ENCODE results near the gene NAT14.

Gene NAT14

GRCh38 chr19:55486043-55486970 lies 1.3 kb downstream of the NAT14 start:
- H3K36me3 ChIP-seq (ENCODE audit: control insufficient read depth, insufficient read depth, low read length): peaks cover 2% of the 10 kb centered on the region
- H3K4me3 ChIP-seq (replicated peaks; ENCODE audit: low read depth, low read length): no peak overlapping the region
- H3K27me3 ChIP-seq (replicated peaks; ENCODE audit: control insufficient read depth, insufficient read depth, low read length): no peaks in the 10 kb centered on the region
- no peak for DNase-seq (ENCODE audit: extremely low read depth, insufficient read length)
- TF ChIP-seq, protein P1, sequence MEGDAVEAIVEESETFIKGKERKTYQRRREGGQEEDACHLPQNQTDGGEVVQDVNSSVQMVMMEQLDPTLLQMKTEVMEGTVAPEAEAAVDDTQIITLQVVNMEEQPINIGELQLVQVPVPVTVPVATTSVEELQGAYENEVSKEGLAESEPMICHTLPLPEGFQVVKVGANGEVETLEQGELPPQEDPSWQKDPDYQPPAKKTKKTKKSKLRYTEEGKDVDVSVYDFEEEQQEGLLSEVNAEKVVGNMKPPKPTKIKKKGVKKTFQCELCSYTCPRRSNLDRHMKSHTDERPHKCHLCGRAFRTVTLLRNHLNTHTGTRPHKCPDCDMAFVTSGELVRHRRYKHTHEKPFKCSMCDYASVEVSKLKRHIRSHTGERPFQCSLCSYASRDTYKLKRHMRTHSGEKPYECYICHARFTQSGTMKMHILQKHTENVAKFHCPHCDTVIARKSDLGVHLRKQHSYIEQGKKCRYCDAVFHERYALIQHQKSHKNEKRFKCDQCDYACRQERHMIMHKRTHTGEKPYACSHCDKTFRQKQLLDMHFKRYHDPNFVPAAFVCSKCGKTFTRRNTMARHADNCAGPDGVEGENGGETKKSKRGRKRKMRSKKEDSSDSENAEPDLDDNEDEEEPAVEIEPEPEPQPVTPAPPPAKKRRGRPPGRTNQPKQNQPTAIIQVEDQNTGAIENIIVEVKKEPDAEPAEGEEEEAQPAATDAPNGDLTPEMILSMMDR (IDR thresholded peaks at IDR 0.05; ENCODE audit: insufficient read depth, low read length, poor library complexity, severe bottlenecking): no peak

DNA sequence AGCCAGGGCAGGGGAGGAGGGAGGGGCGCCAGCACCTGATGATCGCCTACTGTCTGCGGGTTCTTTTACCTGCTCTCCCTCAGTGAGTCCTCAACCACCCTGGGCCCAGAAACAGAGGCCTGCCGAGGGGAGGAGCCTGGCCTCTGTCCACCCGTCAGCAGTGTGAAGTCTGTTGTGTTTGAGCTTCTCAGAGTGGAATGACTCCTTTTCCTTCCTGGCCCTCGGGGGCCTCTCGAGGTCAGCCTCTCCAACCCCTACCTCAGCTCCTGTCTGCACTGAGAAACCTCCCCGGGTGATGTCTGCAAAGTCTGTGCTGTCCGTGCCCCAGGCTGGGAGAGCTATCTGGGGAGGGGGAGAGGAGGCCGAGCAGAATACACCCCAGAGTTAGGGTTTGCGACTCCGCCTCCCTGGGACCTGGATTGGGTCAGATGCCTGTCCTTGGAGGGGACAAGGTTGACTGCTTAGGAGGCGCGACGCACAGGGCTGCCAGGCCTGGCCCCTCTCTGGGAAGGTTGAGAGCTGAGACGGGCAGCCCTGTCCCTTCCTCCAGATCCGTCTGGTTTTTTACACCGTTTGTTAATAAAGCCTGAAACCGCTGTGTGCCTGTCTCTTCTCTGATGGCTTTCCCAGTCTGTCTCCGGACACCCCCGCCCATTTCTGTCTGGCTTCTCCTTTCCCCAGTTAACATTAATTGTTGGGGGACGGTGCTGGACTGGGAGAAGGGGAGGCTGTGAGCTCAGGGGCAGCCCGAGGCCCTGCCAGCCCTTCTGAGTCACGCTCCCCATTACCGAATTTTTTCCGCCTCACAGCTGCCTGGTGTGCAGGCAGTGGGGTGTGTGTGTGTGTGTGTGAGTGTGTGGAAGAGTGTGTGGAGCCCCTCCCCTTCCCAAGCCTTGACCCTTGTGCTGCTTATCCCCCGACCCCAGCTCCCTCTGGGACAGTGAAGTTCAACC lies 2.3 kb downstream of the NAT14 start:
- no peak overlapping the region for H3K4me3 ChIP-seq (replicated peaks; ENCODE audit: low read depth, low read length)
- TF ChIP-seq, protein P1 (IDR thresholded peaks at IDR 0.05; ENCODE audit: insufficient read depth, low read length, poor library complexity, severe bottlenecking): no peak
- H3K27me3 ChIP-seq (replicated peaks; ENCODE audit: control insufficient read depth, insufficient read depth, low read length): no peaks in the 10 kb centered on the region
- no peak for DNase-seq (ENCODE audit: extremely low read depth, insufficient read length)
- H3K36me3 ChIP-seq (ENCODE audit: control insufficient read depth, insufficient read depth, low read length): peaks cover 2% of the 10 kb centered on the region

DNA sequence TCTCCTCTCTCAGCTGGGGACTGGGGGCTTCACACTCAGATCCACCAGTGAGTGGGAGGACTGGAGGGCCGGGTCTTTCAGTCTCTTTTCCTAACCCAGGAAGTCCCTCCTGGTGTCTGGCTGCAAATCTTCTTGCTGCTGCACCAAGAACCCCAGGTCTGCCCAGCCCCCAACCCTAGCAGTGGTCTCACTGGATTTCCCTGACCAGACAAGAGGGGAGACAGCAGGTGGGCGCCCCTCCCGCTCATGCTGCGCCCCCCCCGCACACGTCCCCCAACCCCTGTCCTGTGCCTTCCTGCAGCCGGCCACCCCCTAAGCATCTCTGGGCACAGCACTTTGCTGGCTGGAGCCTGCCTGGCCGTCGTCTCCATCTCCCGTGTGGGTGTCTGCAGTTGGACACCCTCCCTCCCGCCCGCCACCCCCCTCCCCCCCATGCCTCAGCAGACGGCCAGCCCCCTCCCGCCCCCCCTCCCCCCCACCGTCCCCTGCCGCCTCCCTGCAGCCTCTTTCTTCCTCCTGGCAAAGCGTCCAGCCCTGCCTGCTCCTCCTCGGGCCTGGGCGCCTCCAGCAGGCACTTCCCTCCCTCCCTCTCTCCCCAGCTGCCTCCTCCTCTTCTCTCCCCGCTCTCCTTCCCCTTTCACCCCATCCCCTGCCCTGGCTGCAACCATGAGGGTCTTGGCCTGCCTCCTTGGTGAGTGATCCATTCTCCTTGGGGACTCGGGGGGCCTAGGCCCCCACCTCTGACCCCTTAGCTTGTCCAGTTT lies 3.1 kb downstream of the NAT14 start, which contains the start of gene SSC5D:
SSC5D (plus strand) TSS at position 513 of the 764 bp plus-strand sequence; CDS start at position 667, 154 bp downstream.
- no peak for DNase-seq (ENCODE audit: extremely low read depth, insufficient read length)
- Histone ChIP-seq H3K4me3 (replicated peaks; ENCODE audit: low read depth, low read length) (no peak within 1 kb of the TSS), H3K27me3 (replicated peaks; ENCODE audit: control insufficient read depth, insufficient read depth, low read length) (no peaks in the 10 kb centered on the region), H3K36me3 (ENCODE audit: control insufficient read depth, insufficient read depth, low read length) (no peaks in the 10 kb centered on the region)
- TF ChIP-seq, protein P1 (IDR thresholded peaks at IDR 0.05; ENCODE audit: insufficient read depth, low read length, poor library complexity, severe bottlenecking): no peak

DNA sequence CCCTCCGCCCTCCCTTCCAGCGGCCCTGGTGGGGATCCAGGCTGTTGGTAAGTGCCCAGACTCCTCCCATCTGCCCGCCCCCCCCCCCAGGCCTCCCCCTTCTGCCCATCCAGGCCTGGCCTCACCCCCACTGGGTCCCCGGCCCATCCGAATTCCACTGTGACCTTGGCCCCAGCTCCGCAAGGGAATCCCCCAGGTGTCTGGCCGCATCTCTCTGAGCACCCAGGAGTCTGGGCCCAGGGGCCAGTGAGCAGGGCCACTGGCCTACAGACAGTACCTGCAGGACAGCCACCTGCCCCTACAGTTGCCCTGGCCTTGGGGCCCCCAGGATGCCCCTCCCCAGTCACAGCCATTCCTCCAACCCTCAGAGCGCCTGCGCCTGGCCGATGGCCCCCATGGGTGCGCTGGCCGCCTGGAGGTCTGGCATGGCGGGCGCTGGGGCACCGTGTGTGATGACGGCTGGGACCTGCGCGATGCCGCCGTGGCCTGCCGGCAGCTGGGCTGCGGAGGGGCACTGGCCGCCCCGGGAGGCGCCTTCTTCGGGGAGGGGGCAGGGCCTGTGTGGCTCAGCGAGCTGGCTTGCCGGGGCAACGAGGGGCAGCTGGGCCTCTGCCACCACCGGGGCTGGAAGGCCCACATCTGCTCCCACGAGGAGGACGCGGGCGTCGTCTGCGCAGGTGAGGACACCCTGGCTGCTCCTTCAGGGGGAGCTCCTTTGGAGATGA lies 4.2 kb downstream of the NAT14 start:
- no peak for DNase-seq (ENCODE audit: extremely low read depth, insufficient read length)
- Histone ChIP-seq H3K27me3 (replicated peaks; ENCODE audit: control insufficient read depth, insufficient read depth, low read length) (no peaks in the 10 kb centered on the region), H3K36me3 (ENCODE audit: control insufficient read depth, insufficient read depth, low read length) (no peaks in the 10 kb centered on the region), H3K4me3 (replicated peaks; ENCODE audit: low read depth, low read length) (no peak overlapping the region)
- TF ChIP-seq, protein P1 (IDR thresholded peaks at IDR 0.05; ENCODE audit: insufficient read depth, low read length, poor library complexity, severe bottlenecking): no peak

Data from GM06990 (cell line).